H9 (cell line): ENCODE results near the gene RADIL. TPM values are rescaled to one million over a fixed set of nuclear protein-coding genes. Genes with fewer than 3 reads are reported as not detected.

Experiments
- DNase-seq: peaks from one replicate; pipeline ENCODE4 v3.0.0-alpha.2; 2017
- H2AFZ ChIP-seq: one replicate; pipeline ENCODE4 v1.6.1; 2013; ENCODE audit warnings: mild to moderate bottlenecking, low read length, control low read depth, moderate library complexity
- H2AK5ac ChIP-seq: 2 replicates; pipeline ENCODE4 v1.6.1; 2013; ENCODE audit warnings: low read length, control low read depth, mixed read lengths; ENCODE audit not compliant: insufficient read length
- H2BK120ac ChIP-seq: one replicate; pipeline ENCODE4 v1.6.1; 2013; ENCODE audit warnings: low read depth, mild to moderate bottlenecking, low read length, control low read depth, inconsistent platforms; ENCODE audit not compliant: poor library complexity, severe bottlenecking
- H2BK12ac ChIP-seq: 2 replicates; pipeline ENCODE4 v1.6.1; 2013; ENCODE audit warnings: low read length, control low read depth, mixed read lengths, low read depth; ENCODE audit not compliant: insufficient read length
- H2BK15ac ChIP-seq: 2 replicates; pipeline ENCODE4 v1.6.1; 2013; ENCODE audit warnings: low read depth, low read length, control low read depth
- H2BK20ac ChIP-seq: one replicate; pipeline ENCODE4 v1.6.1; 2013; ENCODE audit warnings: low read depth, mild to moderate bottlenecking, low read length, control low read depth, inconsistent platforms; ENCODE audit not compliant: poor library complexity, severe bottlenecking
- H2BK5ac ChIP-seq: 2 replicates; pipeline ENCODE4 v1.6.1; 2013; ENCODE audit warnings: low read length, control low read depth, mixed read lengths; ENCODE audit not compliant: insufficient read length
- H3K14ac ChIP-seq: 2 replicates; pipeline ENCODE4 v1.6.1; 2013; ENCODE audit warnings: low read length, control low read depth; ENCODE audit not compliant: insufficient read depth
- H3K18ac ChIP-seq: 2 replicates; pipeline ENCODE4 v1.6.1; 2013; ENCODE audit warnings: low read depth, mild to moderate bottlenecking, mixed read lengths, low read length, control low read depth; ENCODE audit not compliant: insufficient read length
- H3K23ac ChIP-seq: 2 replicates; pipeline ENCODE4 v1.6.1; 2013; ENCODE audit warnings: low read length, control low read depth, mixed read lengths, low read depth; ENCODE audit not compliant: insufficient read length
- H3K23me2 ChIP-seq: 2 replicates; pipeline ENCODE4 v1.6.1; 2013; ENCODE audit warnings: low read depth, mild to moderate bottlenecking, mixed read lengths, low read length, control low read depth; ENCODE audit not compliant: insufficient read length, poor library complexity, severe bottlenecking
- H3K27ac ChIP-seq: 2 replicates; pipeline ENCODE4 v1.5.1; 2013; ENCODE audit warnings: low read length, control low read depth, mixed read lengths, low read depth; ENCODE audit not compliant: insufficient read length
- H3K27me3 ChIP-seq: 2 replicates; pipeline ENCODE4 v1.6.1; 2013; ENCODE audit warnings: low read length, control low read depth, inconsistent platforms; ENCODE audit not compliant: insufficient read depth
- H3K4ac ChIP-seq: 2 replicates; pipeline ENCODE4 v1.6.1; 2013; ENCODE audit warnings: low read depth, mild to moderate bottlenecking, control low read depth, inconsistent platforms, low read length, moderate library complexity
- H3K4me1 ChIP-seq: 2 replicates; pipeline ENCODE4 v1.6.1; 2013; ENCODE audit warnings: low read length, control low read depth, inconsistent platforms; ENCODE audit not compliant: insufficient read depth
- H3K4me2 ChIP-seq: 2 replicates; pipeline ENCODE4 v1.6.1; 2013; ENCODE audit warnings: low read length, control low read depth, mixed read lengths; ENCODE audit not compliant: insufficient read length, insufficient read depth
- H3K56ac ChIP-seq: 2 replicates; pipeline ENCODE4 v1.6.1; 2013; ENCODE audit warnings: low read depth, mild to moderate bottlenecking, mixed read lengths, low read length, control low read depth; ENCODE audit not compliant: insufficient read length
- H3K79me1 ChIP-seq: 2 replicates; pipeline ENCODE4 v1.6.1; 2013; ENCODE audit warnings: low read depth, mild to moderate bottlenecking, moderate library complexity, low read length, control low read depth, inconsistent platforms; ENCODE audit not compliant: insufficient read depth, poor library complexity, severe bottlenecking
- H3K79me2 ChIP-seq: 2 replicates; pipeline ENCODE4 v1.6.1; 2013; ENCODE audit warnings: low read length, control low read depth, inconsistent platforms; ENCODE audit not compliant: insufficient read depth
- H3K9ac ChIP-seq: 2 replicates; pipeline ENCODE4 v1.6.1; 2013; ENCODE audit warnings: low read length, control low read depth, mixed read lengths; ENCODE audit not compliant: insufficient read length; ENCODE audit errors: extremely low read depth
- H3K9me3 ChIP-seq: one replicate; pipeline ENCODE4 v1.6.1; 2013; ENCODE audit warnings: low read depth, low read length, inconsistent platforms; ENCODE audit not compliant: control insufficient read depth
- H3T11ph ChIP-seq: one replicate; pipeline ENCODE4 v1.6.1; 2013; ENCODE audit warnings: mild to moderate bottlenecking, low read length, control low read depth, inconsistent platforms
- H4K20me1 ChIP-seq: one replicate; pipeline ENCODE4 v1.6.1; 2013; ENCODE audit not compliant: control insufficient read depth, insufficient read length, insufficient read depth
- H4K5ac ChIP-seq: 2 replicates; pipeline ENCODE4 v1.6.1; 2013; ENCODE audit warnings: low read depth, mild to moderate bottlenecking, mixed read lengths, low read length, control low read depth; ENCODE audit not compliant: insufficient read length
- H4K8ac ChIP-seq: replicated peaks from 2 replicates; pipeline ENCODE4 v1.6.1; 2013; ENCODE audit warnings: low read length, control low read depth, mixed read lengths, low read depth; ENCODE audit not compliant: insufficient read length
- H4K91ac ChIP-seq: 2 replicates; pipeline ENCODE4 v1.6.1; 2013; ENCODE audit warnings: low read depth, mild to moderate bottlenecking, moderate library complexity, mixed read lengths, low read length, control low read depth; ENCODE audit not compliant: insufficient read length
- H3K27ac Mint-ChIP-seq, 3 experiments: 2 replicates in 2 of 3; 3 replicates in 1 of 3; pipeline ENCODE4 v1.8.0; 2020 to 2021; ENCODE audit warnings: mixed read lengths in 3 of 3, mild to moderate bottlenecking in 1 of 3, moderate library complexity in 1 of 3
- H3K27me3 Mint-ChIP-seq: 2 replicates; pipeline ENCODE4 v1.8.0; 2021; ENCODE audit warnings: low read depth, mild to moderate bottlenecking, moderate library complexity, mixed read lengths
- H3K36me3 Mint-ChIP-seq, 3 experiments: 2 replicates in 2 of 3; 3 replicates in 1 of 3; pipeline ENCODE4 v1.8.0; 2020 to 2021; ENCODE audit warnings: low read depth in 3 of 3, mixed read lengths in 3 of 3; ENCODE audit not compliant: insufficient read depth in 1 of 3
- H3K4me1 Mint-ChIP-seq, 2 experiments: 2 replicates each; pipeline ENCODE4 v1.8.0; 2020; ENCODE audit warnings: mixed read lengths in 2 of 2
- H3K4me3 Mint-ChIP-seq, 2 experiments: 2 replicates in 1 of 2; 3 replicates in 1 of 2; pipeline ENCODE4 v1.8.0; 2020 to 2021; ENCODE audit warnings: mild to moderate bottlenecking in 2 of 2, mixed read lengths in 2 of 2, moderate library complexity in 1 of 2
- H3K9me3 Mint-ChIP-seq, 2 experiments: 2 replicates in 1 of 2; 3 replicates in 1 of 2; pipeline ENCODE4 v1.8.0; 2020; ENCODE audit warnings: mild to moderate bottlenecking in 2 of 2, mixed read lengths in 2 of 2, moderate library complexity in 1 of 2
- WGBS: extraction: QIAGEN DNeasy Blood & Tissue Kit; methylation state at CpG from one replicate; pipeline ENCODE4 v1.1.7; 2013; ENCODE audit warnings: missing lambda C conversion rate, low lambda C conversion rate, mixed read lengths; ENCODE audit not compliant: insufficient read length; ENCODE audit errors: extremely low coverage; 5-methylcytosine and 5-hydroxymethylcytosine counted together
- total RNA-seq: library from RNA; stranded (reverse); gene quantifications from 2 replicates; pipeline ENCODE4 v1.2.1, GENCODE V29; 2021
- TF ChIP-seq, protein P1 (sequence below): fragments of 200-600 bp; sonication (generic); conservative IDR thresholded peaks from 3 replicates; pipeline ENCODE4 v1.8.0; 2021; ENCODE audit warnings: antibody characterized with exemption, mild to moderate bottlenecking

RADIL gene
- total RNA-seq, 1 experiment from 2014 or later, result 4.7 TPM

DNA sequence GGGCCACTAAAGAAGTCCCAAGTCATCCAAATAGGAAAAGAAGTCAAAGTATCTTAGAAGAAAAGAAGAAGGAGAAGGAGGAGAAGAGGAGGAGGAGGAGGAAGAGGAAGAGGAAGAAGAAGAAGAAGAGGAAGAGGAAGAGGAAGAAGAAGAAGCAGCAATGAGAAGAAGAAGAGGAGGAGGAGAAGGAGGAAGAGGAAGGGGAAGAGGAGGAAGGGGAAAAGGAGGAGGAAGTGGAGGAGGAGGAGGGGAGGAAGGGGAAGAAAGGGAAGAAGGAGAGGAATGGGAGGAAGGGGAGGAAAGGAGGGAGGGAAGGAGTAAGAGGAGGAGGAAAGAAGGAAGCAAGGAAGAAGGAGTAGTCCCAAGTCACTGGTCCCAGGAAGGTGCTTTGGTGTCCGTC lies 21.7 kb upstream of the RADIL start:
- Histone ChIP-seq H3K9ac (no peak overlapping the region), H4K91ac (no peak overlapping the region), H2AK5ac (no peak overlapping the region), H3K27me3 (no peaks in the 10 kb centered on the region), H3K79me1 (no peaks in the 10 kb centered on the region), H2BK12ac (no peak overlapping the region), H3K27ac (no peak overlapping the region), H3K14ac (no peak overlapping the region), H3T11ph (no peak overlapping the region), H3K23ac (no peak overlapping the region), H2AFZ (no peak overlapping the region), H3K79me2 (no peaks in the 10 kb centered on the region), H3K9me3 (no peaks in the 10 kb centered on the region), H4K8ac (no peak overlapping the region), H2BK15ac (no peak overlapping the region), H4K5ac (no peak overlapping the region), H3K23me2 (no peaks in the 10 kb centered on the region), H2BK5ac (no peak overlapping the region), H3K56ac (no peak overlapping the region), H3K4ac (no peak overlapping the region), H4K20me1 (no peaks in the 10 kb centered on the region), H2BK20ac (no peak overlapping the region), H3K18ac (no peak overlapping the region), H3K4me1 (no peaks in the 10 kb centered on the region), H3K4me2 (no peak overlapping the region), H2BK120ac (no peak overlapping the region)
- WGBS, result no CpG with 5 or more reads among the region's 1 CpG
- H3K4me1 Mint-ChIP-seq, result no peaks in the 10 kb centered on the region
- no peak for DNase-seq
- no peak overlapping the region for H3K4me3 Mint-ChIP-seq
- H3K27me3 Mint-ChIP-seq, result peaks cover 31% of the 10 kb centered on the region
- TF ChIP-seq, protein P1, sequence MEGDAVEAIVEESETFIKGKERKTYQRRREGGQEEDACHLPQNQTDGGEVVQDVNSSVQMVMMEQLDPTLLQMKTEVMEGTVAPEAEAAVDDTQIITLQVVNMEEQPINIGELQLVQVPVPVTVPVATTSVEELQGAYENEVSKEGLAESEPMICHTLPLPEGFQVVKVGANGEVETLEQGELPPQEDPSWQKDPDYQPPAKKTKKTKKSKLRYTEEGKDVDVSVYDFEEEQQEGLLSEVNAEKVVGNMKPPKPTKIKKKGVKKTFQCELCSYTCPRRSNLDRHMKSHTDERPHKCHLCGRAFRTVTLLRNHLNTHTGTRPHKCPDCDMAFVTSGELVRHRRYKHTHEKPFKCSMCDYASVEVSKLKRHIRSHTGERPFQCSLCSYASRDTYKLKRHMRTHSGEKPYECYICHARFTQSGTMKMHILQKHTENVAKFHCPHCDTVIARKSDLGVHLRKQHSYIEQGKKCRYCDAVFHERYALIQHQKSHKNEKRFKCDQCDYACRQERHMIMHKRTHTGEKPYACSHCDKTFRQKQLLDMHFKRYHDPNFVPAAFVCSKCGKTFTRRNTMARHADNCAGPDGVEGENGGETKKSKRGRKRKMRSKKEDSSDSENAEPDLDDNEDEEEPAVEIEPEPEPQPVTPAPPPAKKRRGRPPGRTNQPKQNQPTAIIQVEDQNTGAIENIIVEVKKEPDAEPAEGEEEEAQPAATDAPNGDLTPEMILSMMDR, result no peak
- H3K27ac Mint-ChIP-seq, result no peak overlapping the region
- H3K9me3 Mint-ChIP-seq, result peaks cover 5 to 12% of the 10 kb centered on the region in 2 experiments; a peak in 4 of 5 replicates
- H3K36me3 Mint-ChIP-seq, result no peaks in the 10 kb centered on the region; a peak in 1 of 7 replicates
